Measurements from ENCODE around the gene VSIG1.

DNA sequence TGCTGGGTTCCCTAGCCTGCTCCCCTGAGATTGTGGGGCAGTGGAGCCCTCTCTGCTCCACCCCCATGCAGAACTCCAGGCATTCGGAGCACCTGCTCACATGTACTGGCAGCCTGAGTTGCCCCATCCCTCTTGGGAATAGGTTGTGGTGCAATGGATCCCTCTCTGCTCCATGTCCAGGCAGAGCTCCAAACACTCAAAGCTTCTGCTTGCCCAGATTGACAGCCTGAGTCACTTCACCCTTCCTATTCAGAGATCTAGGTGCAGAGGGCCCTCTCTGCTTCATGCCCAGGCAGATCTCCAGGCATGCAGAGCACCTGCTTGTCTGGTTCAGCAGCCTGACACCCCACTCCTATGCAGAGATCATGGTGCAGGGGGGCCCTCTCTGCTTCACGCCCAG is 44.1 kb upstream of the VSIG1 start:
- TF ChIP-seq, protein P1, sequence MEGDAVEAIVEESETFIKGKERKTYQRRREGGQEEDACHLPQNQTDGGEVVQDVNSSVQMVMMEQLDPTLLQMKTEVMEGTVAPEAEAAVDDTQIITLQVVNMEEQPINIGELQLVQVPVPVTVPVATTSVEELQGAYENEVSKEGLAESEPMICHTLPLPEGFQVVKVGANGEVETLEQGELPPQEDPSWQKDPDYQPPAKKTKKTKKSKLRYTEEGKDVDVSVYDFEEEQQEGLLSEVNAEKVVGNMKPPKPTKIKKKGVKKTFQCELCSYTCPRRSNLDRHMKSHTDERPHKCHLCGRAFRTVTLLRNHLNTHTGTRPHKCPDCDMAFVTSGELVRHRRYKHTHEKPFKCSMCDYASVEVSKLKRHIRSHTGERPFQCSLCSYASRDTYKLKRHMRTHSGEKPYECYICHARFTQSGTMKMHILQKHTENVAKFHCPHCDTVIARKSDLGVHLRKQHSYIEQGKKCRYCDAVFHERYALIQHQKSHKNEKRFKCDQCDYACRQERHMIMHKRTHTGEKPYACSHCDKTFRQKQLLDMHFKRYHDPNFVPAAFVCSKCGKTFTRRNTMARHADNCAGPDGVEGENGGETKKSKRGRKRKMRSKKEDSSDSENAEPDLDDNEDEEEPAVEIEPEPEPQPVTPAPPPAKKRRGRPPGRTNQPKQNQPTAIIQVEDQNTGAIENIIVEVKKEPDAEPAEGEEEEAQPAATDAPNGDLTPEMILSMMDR (IDR thresholded peaks at IDR 0.05) = no peak
- no peak for TF ChIP-seq EP300 (IDR thresholded peaks at IDR 0.05)

All from stomach (tissue), 4 donors.